GM12892 (cell line): ENCODE data around the gene LOXHD1.

ENCODE experiments used
- DNase-seq: peaks from one replicate; pipeline ENCODE4 v3.0.0; 2011; ENCODE audit not compliant: insufficient read length
- FAIRE-seq: peaks from 2 replicates; lab custom pipeline; 2011; peaks lifted over from hg19 to GRCh38; lab: Jason Lieb, UNC
- POLR2A ChIP-seq: IDR thresholded peaks from 2 replicates; pipeline ENCODE4 v1.6.1; 2011; ENCODE audit warnings: low read depth, low read length, control low read depth
- POLR2AphosphoS5 ChIP-seq: IDR thresholded peaks from 2 replicates; pipeline ENCODE4 v1.6.1; 2011; ENCODE audit warnings: low read depth, low read length, control low read depth
- TAF1 ChIP-seq: IDR thresholded peaks from 2 replicates; pipeline ENCODE4 v1.6.1; 2011; ENCODE audit warnings: low read depth, mild to moderate bottlenecking, control low read depth, low read length, borderline replicate concordance

LOXHD1 gene

DNA sequence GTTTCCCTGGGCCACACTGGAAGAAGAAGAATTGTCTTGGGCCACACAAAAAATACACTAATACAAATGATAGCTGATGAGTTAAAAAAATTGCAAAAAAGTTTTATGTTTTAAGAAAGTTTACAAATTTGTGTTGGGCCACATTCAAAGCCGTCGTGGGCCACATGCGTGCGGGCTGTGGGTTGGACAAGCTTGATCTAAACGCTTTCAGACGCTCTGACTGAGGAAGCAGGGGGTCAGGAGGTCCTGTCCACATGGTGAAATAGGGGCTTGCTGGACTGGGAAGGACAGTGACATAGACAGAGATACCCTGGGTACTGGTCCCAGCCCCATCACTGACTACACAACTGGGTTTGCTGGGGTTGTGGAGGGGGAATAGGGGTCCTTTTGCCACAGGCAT lies 86.4 kb downstream of the LOXHD1 start:
- no peak for DNase-seq
- no peak for FAIRE-seq
- TF ChIP-seq POLR2AphosphoS5: no peak
- no peak for TF ChIP-seq POLR2A
- no peak for TF ChIP-seq TAF1

DNA sequence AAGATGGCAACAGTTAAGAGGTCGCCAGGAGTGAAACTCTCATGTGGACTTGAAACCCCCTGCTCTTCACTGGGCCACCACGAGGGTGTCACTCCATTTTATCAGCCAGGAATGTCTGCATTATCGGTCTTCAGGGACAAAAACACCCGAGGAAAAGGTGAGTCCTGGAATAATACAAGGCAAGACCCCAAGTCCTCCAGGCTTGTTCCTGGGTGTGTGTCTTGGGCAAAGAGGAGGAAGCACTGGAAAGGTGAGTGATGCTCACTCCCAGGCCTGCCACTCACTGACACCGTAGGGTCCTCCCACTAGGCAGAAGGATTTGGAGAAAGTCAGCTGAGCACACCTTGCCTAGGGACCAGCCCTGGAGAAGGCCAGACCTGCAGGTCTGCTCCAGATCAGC lies 86.9 kb downstream of the LOXHD1 start:
- DNase-seq (no peak), FAIRE-seq (no peak)
- TF ChIP-seq POLR2AphosphoS5 (no peak), POLR2A (no peak), TAF1 (no peak)

GRCh38 chr18:46569211-46569610 lies 87.8 kb downstream of the LOXHD1 start:
- FAIRE-seq (no peak), DNase-seq (no peak)
- TF ChIP-seq TAF1: no peak
- TF ChIP-seq POLR2AphosphoS5: no peak
- TF ChIP-seq POLR2A: no peak

GRCh38 chr18:46567196-46567595 lies 89.8 kb downstream of the LOXHD1 start:
- TF ChIP-seq POLR2A (no peak), TAF1 (no peak), POLR2AphosphoS5 (no peak)
- FAIRE-seq (no peak), DNase-seq (no peak)

DNA sequence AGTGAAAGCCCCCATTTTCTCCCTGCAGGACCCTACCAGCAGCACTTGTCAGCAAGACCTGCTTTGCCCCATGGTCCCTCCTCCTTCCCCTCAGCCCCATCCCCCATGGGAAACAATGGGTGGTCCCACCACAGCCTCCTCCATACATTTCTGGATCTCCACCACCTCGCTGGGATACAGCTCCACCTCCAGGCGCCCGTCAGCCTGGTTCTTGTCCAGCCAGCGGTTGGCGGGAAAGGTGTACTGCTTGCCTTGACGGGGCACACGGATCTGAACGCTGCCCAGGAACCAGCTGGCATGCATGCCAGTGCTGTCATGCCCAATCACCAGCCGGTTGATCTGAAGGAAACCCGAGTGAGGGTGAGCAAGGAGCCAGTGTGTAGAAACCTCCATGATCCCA lies 90.9 kb downstream of the LOXHD1 start:
- DNase-seq (no peak), FAIRE-seq (no peak)
- no peak for TF ChIP-seq POLR2AphosphoS5
- TF ChIP-seq TAF1: no peak
- no peak for TF ChIP-seq POLR2A

DNA sequence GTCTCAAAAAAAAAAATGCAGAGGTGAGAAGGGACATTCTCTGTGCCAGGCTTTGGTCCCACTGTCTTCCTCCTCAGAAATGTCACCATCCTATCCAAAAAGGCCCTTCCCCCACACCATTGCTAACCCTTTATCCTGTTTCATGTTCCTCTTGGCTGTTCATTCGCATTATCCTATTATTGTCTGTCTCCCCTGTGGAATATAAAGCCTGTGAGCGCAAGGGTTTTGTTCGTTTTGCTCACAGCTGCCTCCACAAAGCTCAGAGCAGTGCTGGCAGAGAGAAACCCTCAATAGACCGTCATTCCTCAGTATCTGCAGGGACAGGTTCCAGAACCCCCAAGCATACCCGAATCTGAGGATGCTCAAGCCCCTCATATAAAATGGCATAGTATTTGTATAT lies 91.8 kb downstream of the LOXHD1 start:
- DNase-seq (no peak), FAIRE-seq (no peak)
- no peak for TF ChIP-seq TAF1
- TF ChIP-seq POLR2AphosphoS5: no peak
- no peak for TF ChIP-seq POLR2A

- no peak for DNase-seq
- FAIRE-seq: no peak
- no peak for TF ChIP-seq TAF1
- no peak for TF ChIP-seq POLR2AphosphoS5
Measured at GRCh38 chr18:46563317-46563716, 93.7 kb downstream of the LOXHD1 start.

- FAIRE-seq (no peak), DNase-seq (no peak)
- TF ChIP-seq TAF1 (no peak), POLR2A (no peak)
Measured at GRCh38 chr18:46562674-46563192, 94.3 kb downstream of the LOXHD1 start.

DNA sequence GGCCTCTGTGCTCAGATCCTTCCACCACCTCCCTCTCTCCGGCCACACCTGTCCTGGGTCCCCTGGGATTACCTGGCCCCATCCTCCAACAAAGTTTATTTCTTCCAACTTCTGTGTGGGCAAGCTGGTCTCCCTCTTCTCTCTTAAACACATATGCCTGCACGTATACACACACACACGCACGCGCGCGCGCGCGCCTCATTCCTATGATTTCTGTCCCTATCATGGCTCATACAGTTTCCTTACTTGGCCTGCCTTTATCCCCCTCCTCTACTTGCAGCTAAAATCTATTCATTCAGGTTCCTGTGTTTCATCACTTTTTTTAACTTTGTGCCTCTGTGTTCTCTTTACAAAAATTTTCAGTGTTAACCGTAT lies 96.4 kb downstream of the LOXHD1 start:
- TF ChIP-seq POLR2A (no peak), POLR2AphosphoS5 (no peak), TAF1 (no peak)
- DNase-seq: no peak
- no peak for FAIRE-seq

DNA sequence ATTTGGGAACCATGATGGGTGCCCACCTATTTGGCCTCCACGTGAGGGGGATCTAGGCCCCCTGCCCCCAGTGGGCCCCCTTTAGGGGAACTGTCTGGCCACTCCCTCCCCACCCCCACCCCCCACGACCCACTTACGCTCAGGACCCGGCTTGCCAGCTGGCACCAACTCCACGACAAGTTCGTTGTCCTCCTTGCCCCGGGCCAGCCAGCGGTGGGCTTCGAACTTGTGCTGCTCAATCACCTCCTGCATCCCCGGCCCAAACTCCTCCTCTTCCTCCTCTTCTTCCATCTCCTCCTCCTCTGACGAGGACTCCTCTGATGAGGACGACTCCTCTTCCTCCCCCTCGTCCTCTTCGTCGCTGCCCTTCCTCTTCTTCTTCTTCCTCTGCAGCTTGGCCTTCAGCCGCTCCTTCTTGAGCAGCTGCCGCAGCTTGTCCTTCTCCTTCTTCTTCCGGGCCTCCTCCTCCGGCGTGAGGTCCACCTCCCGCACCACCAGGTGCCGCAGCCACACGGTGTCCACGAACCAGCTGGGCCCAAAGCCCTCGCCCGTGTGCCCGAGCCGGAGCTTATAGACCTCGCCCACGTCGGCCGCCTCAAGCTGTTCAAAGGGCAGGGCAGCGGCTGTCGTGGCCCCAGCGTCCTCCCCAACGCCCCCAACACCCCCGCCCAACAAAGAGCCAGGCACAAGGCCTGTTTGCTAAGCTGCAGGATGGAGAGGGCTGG lies 96.9 kb downstream of the LOXHD1 start:
- FAIRE-seq (no peak), DNase-seq (no peak)
- no peak for TF ChIP-seq POLR2A
- TF ChIP-seq POLR2AphosphoS5: no peak
- no peak for TF ChIP-seq TAF1

DNA sequence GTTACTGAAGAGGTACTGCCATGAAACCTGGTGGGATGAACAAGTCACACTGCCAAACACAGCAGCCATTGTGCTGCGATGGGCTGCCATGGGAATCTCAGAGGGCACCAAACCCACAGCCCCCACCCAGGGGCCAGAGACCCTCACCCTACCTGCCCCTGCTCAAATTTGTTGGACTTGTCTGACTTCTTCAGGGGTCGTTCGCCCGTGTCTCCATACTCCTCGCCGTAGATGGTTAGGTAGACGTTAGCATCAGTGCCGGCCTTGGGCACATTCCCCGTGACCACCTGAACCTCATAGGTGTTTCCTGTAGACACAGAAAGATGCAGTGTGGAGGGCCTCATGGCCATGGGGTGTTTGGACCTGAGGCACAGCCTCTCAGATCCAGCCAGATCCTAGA lies 97.7 kb downstream of the LOXHD1 start:
- FAIRE-seq (no peak), DNase-seq (no peak)
- TF ChIP-seq POLR2A (no peak), POLR2AphosphoS5 (no peak), TAF1 (no peak)

GRCh38 chr18:46556590-46557206 lies 100.3 kb downstream of the LOXHD1 start:
- no peak for FAIRE-seq
- no peak for DNase-seq
- TF ChIP-seq POLR2AphosphoS5: no peak
- no peak for TF ChIP-seq TAF1
- no peak for TF ChIP-seq POLR2A
